ENCODE measurements around the gene TOX2.

Gene TOX2

GRCh38 chr20:43957392-43957791 is 42.7 kb downstream of the TOX2 start:
- no peak for DNase-seq (ENCODE audit: low read depth)

- DNase-seq (ENCODE audit: low read depth), result no peak
Observed at GRCh38 chr20:43958626-43959025, 44.0 kb downstream of the TOX2 start.

- no peak for DNase-seq (ENCODE audit: low read depth)
Observed at GRCh38 chr20:43959079-43959919, 44.6 kb downstream of the TOX2 start.

- no peak for DNase-seq (ENCODE audit: low read depth)
Observed at GRCh38 chr20:43959920-43960227, 45.2 kb downstream of the TOX2 start.

GRCh38 chr20:43960231-43960630 is 45.6 kb downstream of the TOX2 start:
- DNase-seq (ENCODE audit: low read depth), result no peak

- DNase-seq (ENCODE audit: low read depth), result no peak
Observed at GRCh38 chr20:43961116-43961515, 46.5 kb downstream of the TOX2 start.

GRCh38 chr20:43961541-43962471 is 47.2 kb downstream of the TOX2 start:
- no peak for DNase-seq (ENCODE audit: low read depth)

- no peak for DNase-seq (ENCODE audit: low read depth)
Observed at GRCh38 chr20:43962530-43962929, 47.9 kb downstream of the TOX2 start.

GRCh38 chr20:43963233-43963632 is 48.6 kb downstream of the TOX2 start:
- DNase-seq (ENCODE audit: low read depth), result no peak

GRCh38 chr20:43963872-43964791 is 49.5 kb downstream of the TOX2 start:
- DNase-seq (ENCODE audit: low read depth), result peak; percentile 45

- DNase-seq (ENCODE audit: low read depth), result no peak
Observed at GRCh38 chr20:43968341-43969000, 53.8 kb downstream of the TOX2 start.

- DNase-seq (ENCODE audit: low read depth), result no peak
Observed at GRCh38 chr20:43969028-43969447, 54.4 kb downstream of the TOX2 start.

- DNase-seq (ENCODE audit: low read depth), result no peak
Observed at GRCh38 chr20:43969501-43970182, 55.0 kb downstream of the TOX2 start.

- no peak for DNase-seq (ENCODE audit: low read depth)
Observed at GRCh38 chr20:43971267-43971666, 56.6 kb downstream of the TOX2 start.

GRCh38 chr20:43972051-43972450 is 57.4 kb downstream of the TOX2 start:
- DNase-seq (ENCODE audit: low read depth), result no peak

- DNase-seq (ENCODE audit: low read depth), result no peak
Observed at GRCh38 chr20:43972692-43973091, 58.0 kb downstream of the TOX2 start.

GRCh38 chr20:43973231-43973630 is 58.6 kb downstream of the TOX2 start:
- DNase-seq (ENCODE audit: low read depth), result no peak

- DNase-seq (ENCODE audit: low read depth), result no peak
Observed at GRCh38 chr20:43973671-43974450, 59.2 kb downstream of the TOX2 start.

- no peak for DNase-seq (ENCODE audit: low read depth)
Observed at GRCh38 chr20:43974695-43975094, 60.0 kb downstream of the TOX2 start.

Data from fibroblast of gingiva (primary cell).